Prostate gland (tissue), 2 donors: ENCODE measurements around the gene SVOPL.

ENCODE experiments used
- POLR2A ChIP-seq: fragments of 450-650 bp; IDR thresholded peaks from one replicate; pipeline ENCODE4 v1.6.1; 2016; ENCODE audit warnings: antibody characterized with exemption, mild to moderate bottlenecking
- POLR2AphosphoS5 ChIP-seq: sonication (generic); formaldehyde crosslinking; IDR thresholded peaks from one replicate; pipeline ENCODE4 v1.6.1; 2017; ENCODE audit warnings: antibody characterized with exemption
- TF ChIP-seq, protein P1 (sequence below), 4 experiments: fragments of 200-600 bp in 2 of 4; fragments of 450-650 bp in 2 of 4; sonication (generic) in 2 of 4; IDR thresholded peaks; 1 replicate in 3 of 4; 2 replicates in 1 of 4; pipeline ENCODE4 v1.5.1; 2016 to 2019; ENCODE audit warnings: antibody characterized with exemption in 4 of 4, mild to moderate bottlenecking in 2 of 4, moderate library complexity in 2 of 4

GRCh38 chr7:138668229-138668596 lies 32.9 kb downstream of the SVOPL start:
- TF ChIP-seq, protein P1, sequence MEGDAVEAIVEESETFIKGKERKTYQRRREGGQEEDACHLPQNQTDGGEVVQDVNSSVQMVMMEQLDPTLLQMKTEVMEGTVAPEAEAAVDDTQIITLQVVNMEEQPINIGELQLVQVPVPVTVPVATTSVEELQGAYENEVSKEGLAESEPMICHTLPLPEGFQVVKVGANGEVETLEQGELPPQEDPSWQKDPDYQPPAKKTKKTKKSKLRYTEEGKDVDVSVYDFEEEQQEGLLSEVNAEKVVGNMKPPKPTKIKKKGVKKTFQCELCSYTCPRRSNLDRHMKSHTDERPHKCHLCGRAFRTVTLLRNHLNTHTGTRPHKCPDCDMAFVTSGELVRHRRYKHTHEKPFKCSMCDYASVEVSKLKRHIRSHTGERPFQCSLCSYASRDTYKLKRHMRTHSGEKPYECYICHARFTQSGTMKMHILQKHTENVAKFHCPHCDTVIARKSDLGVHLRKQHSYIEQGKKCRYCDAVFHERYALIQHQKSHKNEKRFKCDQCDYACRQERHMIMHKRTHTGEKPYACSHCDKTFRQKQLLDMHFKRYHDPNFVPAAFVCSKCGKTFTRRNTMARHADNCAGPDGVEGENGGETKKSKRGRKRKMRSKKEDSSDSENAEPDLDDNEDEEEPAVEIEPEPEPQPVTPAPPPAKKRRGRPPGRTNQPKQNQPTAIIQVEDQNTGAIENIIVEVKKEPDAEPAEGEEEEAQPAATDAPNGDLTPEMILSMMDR (IDR thresholded peaks at IDR 0.05), result no peak
- no peak for TF ChIP-seq POLR2A
- TF ChIP-seq POLR2AphosphoS5, result no peak
